Omental fat pad (tissue), 4 donors: ENCODE data around the gene OSBP2. TPM values are rescaled to one million over a fixed set of nuclear protein-coding genes. Genes with fewer than 3 reads are reported as not detected.

Experiments
- ATAC-seq: fragments of 150-250 bp; one replicate; pipeline ENCODE4 v1.9.1; 2016; ENCODE audit warnings: mild to moderate bottlenecking, moderate library complexity; ENCODE audit not compliant: low FRiP score
- DNase-seq: peaks from one replicate; pipeline ENCODE4 v3.0.0-alpha.2; 2019; ENCODE audit warnings: low spot score
- total RNA-seq, 4 donors: library from RNA; depleted of rRNA; stranded (reverse); fragments of >200 nt; gene quantifications; one replicate each; pipeline ENCODE4 v1.1.0, GENCODE V29; 2016
- TF ChIP-seq, protein P1 (sequence below), 3 donors: fragments of 450-650 bp; IDR thresholded peaks; one replicate each; pipeline ENCODE4 v1.5.1; 2016 to 2017; ENCODE audit warnings: antibody characterized with exemption in 3 of 3, mild to moderate bottlenecking in 3 of 3, moderate library complexity in 2 of 3

Gene OSBP2
- total RNA-seq, 4 donors from 2014 or later, result 1.3 to 7.4 (median 4.4) TPM

- TF ChIP-seq, protein P1, sequence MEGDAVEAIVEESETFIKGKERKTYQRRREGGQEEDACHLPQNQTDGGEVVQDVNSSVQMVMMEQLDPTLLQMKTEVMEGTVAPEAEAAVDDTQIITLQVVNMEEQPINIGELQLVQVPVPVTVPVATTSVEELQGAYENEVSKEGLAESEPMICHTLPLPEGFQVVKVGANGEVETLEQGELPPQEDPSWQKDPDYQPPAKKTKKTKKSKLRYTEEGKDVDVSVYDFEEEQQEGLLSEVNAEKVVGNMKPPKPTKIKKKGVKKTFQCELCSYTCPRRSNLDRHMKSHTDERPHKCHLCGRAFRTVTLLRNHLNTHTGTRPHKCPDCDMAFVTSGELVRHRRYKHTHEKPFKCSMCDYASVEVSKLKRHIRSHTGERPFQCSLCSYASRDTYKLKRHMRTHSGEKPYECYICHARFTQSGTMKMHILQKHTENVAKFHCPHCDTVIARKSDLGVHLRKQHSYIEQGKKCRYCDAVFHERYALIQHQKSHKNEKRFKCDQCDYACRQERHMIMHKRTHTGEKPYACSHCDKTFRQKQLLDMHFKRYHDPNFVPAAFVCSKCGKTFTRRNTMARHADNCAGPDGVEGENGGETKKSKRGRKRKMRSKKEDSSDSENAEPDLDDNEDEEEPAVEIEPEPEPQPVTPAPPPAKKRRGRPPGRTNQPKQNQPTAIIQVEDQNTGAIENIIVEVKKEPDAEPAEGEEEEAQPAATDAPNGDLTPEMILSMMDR (IDR thresholded peaks at IDR 0.05), result no peak
- no peak for ATAC-seq
- DNase-seq, result no peak
Measured at GRCh38 chr22:30880847-30881246, 186.2 kb downstream of the OSBP2 start.

DNA sequence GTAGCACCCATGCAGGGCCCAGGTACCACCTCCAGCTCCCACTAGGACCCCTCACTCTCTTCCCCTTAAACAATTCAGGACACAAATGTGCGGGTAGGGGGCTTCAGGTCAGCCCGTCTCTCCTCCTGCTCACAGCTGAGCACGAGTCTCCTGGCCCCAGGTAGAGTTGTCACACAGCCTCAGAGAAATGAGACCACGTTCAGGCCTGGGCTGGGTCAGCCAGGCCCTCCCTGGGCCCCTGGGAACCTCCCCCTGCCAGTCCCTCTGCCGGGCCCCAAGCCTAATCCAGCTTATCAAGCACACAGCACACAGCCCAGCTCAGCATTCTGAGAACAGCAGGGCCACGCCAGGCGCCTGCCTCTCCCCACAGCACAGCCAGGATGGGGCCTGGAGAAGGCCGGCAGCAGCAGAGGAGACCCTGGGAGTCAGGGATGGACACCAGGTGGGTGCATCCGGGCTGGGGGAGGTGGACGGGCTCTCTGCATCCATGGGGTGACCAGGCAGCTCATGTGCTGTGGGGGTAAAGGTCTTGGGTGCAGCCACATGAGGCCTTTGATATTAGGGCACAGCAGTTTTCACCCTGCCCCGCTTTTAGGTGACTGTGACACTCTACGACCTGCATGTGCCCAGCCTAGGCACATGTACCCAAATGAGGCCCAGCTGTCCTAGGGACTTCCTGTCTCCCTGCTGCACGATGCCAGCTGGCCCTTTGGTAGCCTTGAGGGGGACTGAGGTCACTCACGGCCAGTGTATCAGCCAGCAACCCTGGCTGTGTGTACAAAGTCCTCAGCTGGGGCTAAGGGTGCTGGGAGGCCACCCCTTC is 186.9 kb downstream of the OSBP2 start:
- ATAC-seq (no peak), DNase-seq (no peak)
- TF ChIP-seq, protein P1 (IDR thresholded peaks at IDR 0.05), result no peak

- ATAC-seq (no peak), DNase-seq (no peak)
- TF ChIP-seq, protein P1 (IDR thresholded peaks at IDR 0.05), result no peak
Measured at GRCh38 chr22:30882184-30882717, 187.6 kb downstream of the OSBP2 start.

GRCh38 chr22:30882974-30883533 is 188.4 kb downstream of the OSBP2 start:
- DNase-seq (no peak), ATAC-seq (no peak)
- TF ChIP-seq, protein P1 (IDR thresholded peaks at IDR 0.05), result no peak

GRCh38 chr22:30883586-30884145 is 189.0 kb downstream of the OSBP2 start:
- DNase-seq, result no peak
- ATAC-seq, result no peak
- TF ChIP-seq, protein P1 (IDR thresholded peaks at IDR 0.05), result no peak

- TF ChIP-seq, protein P1 (IDR thresholded peaks at IDR 0.05), result no peak
- no peak for ATAC-seq
- DNase-seq, result no peak
Measured at GRCh38 chr22:30884211-30885000, 189.7 kb downstream of the OSBP2 start.
